A549 (cell line): Measurements from ENCODE around the gene SAPCD1. TPM values are rescaled to one million over a fixed set of nuclear protein-coding genes. Genes with fewer than 3 reads are reported as not detected.

Experiments used
- ATAC-seq, 2 experiments: fragments of 200-7000 bp in 1 of 2; fragments of >200 bp in 1 of 2; cut with Nextera tagmentation in 1 of 2; cut with Tn5 transposase in 1 of 2; 3 replicates each; pipeline versions ENCODE4 v1.8.0 to v1.9.1; 2018 to 2020; ENCODE audit warnings: mild to moderate bottlenecking in 1 of 2, moderate library complexity in 1 of 2
- CTCF ChIA-PET: fragments of 300-600 bp; sonication (Branson Sonifier 250); formaldehyde crosslinking; extraction: SDS; loops from one replicate; lab custom pipeline; 2021; ENCODE audit warnings: antibody characterized with exemption, inconsistent platforms; lab: Yijun Ruan, JAX
- POLR2A ChIA-PET: fragments of 350-600 bp; formaldehyde crosslinking; extraction: SDS; loops from one replicate; lab custom pipeline; 2021; ENCODE audit warnings: antibody characterized with exemption, inconsistent platforms; lab: Yijun Ruan, JAX
- DNase-seq, 2 experiments: peaks; one replicate each; pipeline versions ENCODE4 v3.0.0 to v3.0.0-alpha.2; 2011 to 2016; ENCODE audit warnings: low read depth in 1 of 2, low spot score in 1 of 2
- FAIRE-seq: peaks from 2 replicates; lab custom pipeline; 2011; peaks lifted over from hg19 to GRCh38; lab: Jason Lieb, UNC
- H3K27ac ChIP-seq, 2 experiments: fragments of >200 bp; sonication (Bioruptor Twin); formaldehyde crosslinking; 3 replicates each; pipeline ENCODE4 v1.5.1; 2016 to 2017
- H3K4me1 ChIP-seq: fragments of >200 bp; sonication (Bioruptor Twin); formaldehyde crosslinking; 3 replicates; pipeline ENCODE4 v1.6.1; 2016
- H3K4me2 ChIP-seq: fragments of >200 bp; sonication (Bioruptor Twin); formaldehyde crosslinking; 3 replicates; pipeline ENCODE4 v1.6.1; 2016
- H3K4me3 ChIP-seq: fragments of >200 bp; sonication (Bioruptor Twin); formaldehyde crosslinking; 3 replicates; pipeline ENCODE4 v1.5.1; 2016
- H3K9me3 ChIP-seq: fragments of >200 bp; sonication (Bioruptor Twin); formaldehyde crosslinking; 3 replicates; pipeline ENCODE4 v1.6.1; 2016
- BCL3 ChIP-seq: fragments of >200 bp; sonication (Bioruptor Twin); formaldehyde crosslinking; IDR thresholded peaks from 3 replicates; pipeline ENCODE4 v1.6.1; 2016
- CBX2 ChIP-seq: fragments of 200-600 bp; sonication (generic); IDR thresholded peaks from 2 replicates; pipeline ENCODE4 v1.6.1; 2016; ENCODE audit warnings: low read depth, mild to moderate bottlenecking, borderline replicate concordance
- CEBPB ChIP-seq, 2 experiments: fragments of >200 bp in 1 of 2; sonication (Bioruptor Twin) in 1 of 2; formaldehyde crosslinking in 1 of 2; IDR thresholded peaks; 2 replicates each; pipeline ENCODE4 v1.6.1; 2012 to 2016
- CHD2 ChIP-seq: fragments of 150-350 bp; IDR thresholded peaks from 2 replicates; pipeline ENCODE4 v1.6.1; 2014; ENCODE audit warnings: low read length; ENCODE audit not compliant: partially characterized antibody
- CHD4 ChIP-seq: fragments of 200-600 bp; sonication (generic); IDR thresholded peaks from 2 replicates; pipeline ENCODE4 v1.6.1; 2016; ENCODE audit warnings: antibody characterized with exemption, mild to moderate bottlenecking, borderline replicate concordance
- EP300 ChIP-seq, 2 experiments: fragments of >200 bp; sonication (Bioruptor Twin); formaldehyde crosslinking; IDR thresholded peaks; 2 replicates in 1 of 2; 3 replicates in 1 of 2; pipeline ENCODE4 v1.6.1; 2016 to 2017
- HDAC2 ChIP-seq: fragments of 200-600 bp; sonication (generic); IDR thresholded peaks from 2 replicates; pipeline ENCODE4 v1.6.1; 2016
- HMGXB4 ChIP-seq: fragments of 250-450 bp; sonication (Bioruptor Pico); IDR thresholded peaks from 2 replicates; pipeline ENCODE4 v1.5.0; 2021; ENCODE audit warnings: mild to moderate bottlenecking, moderate library complexity, borderline replicate concordance
- HOXB13 ChIP-seq: fragments of 250-450 bp; sonication (Bioruptor Pico); IDR thresholded peaks from 2 replicates; pipeline ENCODE4 v1.5.0; 2020; ENCODE audit warnings: low read depth, mild to moderate bottlenecking, moderate library complexity
- HOXB5 ChIP-seq: fragments of 250-450 bp; sonication (Bioruptor Pico); IDR thresholded peaks from 2 replicates; pipeline ENCODE4 v1.5.0; 2020; ENCODE audit warnings: mild to moderate bottlenecking, moderate library complexity
- JUN ChIP-seq, 2 experiments: fragments of >200 bp; sonication (Bioruptor Twin); formaldehyde crosslinking; IDR thresholded peaks; 2 replicates in 1 of 2; 3 replicates in 1 of 2; pipeline ENCODE4 v1.6.1; 2016 to 2017
- KDM5A ChIP-seq: fragments of 200-600 bp; sonication (generic); IDR thresholded peaks from 2 replicates; pipeline ENCODE4 v1.6.1; 2016; ENCODE audit warnings: antibody characterized with exemption, mild to moderate bottlenecking
- MAFK ChIP-seq: fragments of 450-650 bp; IDR thresholded peaks from 2 replicates; pipeline ENCODE4 v1.6.1; 2014; ENCODE audit not compliant: partially characterized antibody
- MYC ChIP-seq: IDR thresholded peaks from 2 replicates; pipeline ENCODE4 v1.6.1; 2012; ENCODE audit warnings: mild to moderate bottlenecking, inconsistent platforms, low read length, improper control_type of control experiment, borderline replicate concordance
- NFE2L2 ChIP-seq: fragments of 150-350 bp; conservative IDR thresholded peaks from 2 replicates; pipeline ENCODE4 v1.6.1; 2014; ENCODE audit warnings: low read length
- NPAS2 ChIP-seq: fragments of 250-450 bp; sonication (Bioruptor Pico); IDR thresholded peaks from 2 replicates; pipeline ENCODE4 v1.8.0; 2022; ENCODE audit warnings: mild to moderate bottlenecking, moderate library complexity, borderline replicate concordance
- PHF8 ChIP-seq: fragments of 200-600 bp; sonication (generic); IDR thresholded peaks from 2 replicates; pipeline ENCODE4 v1.6.1; 2016; ENCODE audit warnings: low read depth, mild to moderate bottlenecking, antibody characterized with exemption, moderate library complexity, borderline replicate concordance
- POLR2A ChIP-seq: IDR thresholded peaks from 2 replicates; pipeline ENCODE4 v1.6.1; 2012; ENCODE audit warnings: mild to moderate bottlenecking, low read length
- POLR2AphosphoS2 ChIP-seq: conservative IDR thresholded peaks from 2 replicates; pipeline ENCODE4 v1.6.1; 2012; ENCODE audit warnings: low read length, improper control_type of control experiment, inconsistent platforms
- RAD21 ChIP-seq, 2 experiments: fragments of >200 bp in 1 of 2; sonication (Bioruptor Twin) in 1 of 2; formaldehyde crosslinking in 1 of 2; IDR thresholded peaks in 1 of 2; conservative IDR thresholded peaks in 1 of 2; 2 replicates in 1 of 2; 3 replicates in 1 of 2; pipeline ENCODE4 v1.6.1; 2012 to 2018; ENCODE audit warnings: inconsistent platforms in 1 of 2
- RARB ChIP-seq: fragments of 250-450 bp; sonication (Bioruptor Pico); IDR thresholded peaks from 2 replicates; pipeline ENCODE4 v1.8.0; 2021; ENCODE audit warnings: mild to moderate bottlenecking, moderate library complexity
- RFX5 ChIP-seq: fragments of 450-650 bp; IDR thresholded peaks from 2 replicates; pipeline ENCODE4 v1.7.1; 2014; ENCODE audit warnings: antibody characterized with exemption, mild to moderate bottlenecking, moderate library complexity
- TFCP2L1 ChIP-seq: fragments of 250-450 bp; sonication (Bioruptor Pico); IDR thresholded peaks from 2 replicates; pipeline ENCODE4 v1.5.0; 2021; ENCODE audit warnings: mild to moderate bottlenecking
- ZFP36 ChIP-seq: fragments of 450-650 bp; IDR thresholded peaks from 2 replicates; pipeline ENCODE4 v1.6.1; 2014; ENCODE audit warnings: borderline replicate concordance; ENCODE audit not compliant: partially characterized antibody
- ZNF302 ChIP-seq: fragments of 250-450 bp; sonication (Bioruptor Pico); IDR thresholded peaks from 2 replicates; pipeline ENCODE4 v1.9.0; 2021; ENCODE audit warnings: inconsistent platforms, mild to moderate bottlenecking, moderate library complexity
- WGBS: methylation state at CpG from one replicate; pipeline ENCODE4 v1.1.6; 2017; ENCODE audit errors: missing lambda C conversion rate; 5-methylcytosine and 5-hydroxymethylcytosine counted together
- polyA plus RNA-seq, 4 experiments: library from polyadenylated mRNA; depleted of rRNA in 3 of 4; stranded (reverse); fragments of >200 nt; fragmentation: RNase III in 1 of 4; extraction: RNeasy Plus Mini Kit Qiagen cat#74134 plus additional on column Dnase treatment in 1 of 4; gene quantifications; 2 replicates in 3 of 4; 3 replicates in 1 of 4; pipeline ENCODE4 v1.2.3, GENCODE V29; 2011 to 2017
- TF ChIP-seq, protein P1 (sequence below): IDR thresholded peaks from 2 replicates; pipeline ENCODE4 v1.6.1; 2012; ENCODE audit warnings: low read depth, borderline replicate concordance
- TF ChIP-seq, protein P2 (sequence below): fragments of 150-350 bp; IDR thresholded peaks from 2 replicates; pipeline ENCODE4 v1.6.1; 2014; ENCODE audit warnings: low read depth, mild to moderate bottlenecking, low read length

Gene SAPCD1
- polyA plus RNA-seq, 2 of the 4 experiments (the other 2 are of a cell fraction) = 5.8 to 6.9 TPM

DNA sequence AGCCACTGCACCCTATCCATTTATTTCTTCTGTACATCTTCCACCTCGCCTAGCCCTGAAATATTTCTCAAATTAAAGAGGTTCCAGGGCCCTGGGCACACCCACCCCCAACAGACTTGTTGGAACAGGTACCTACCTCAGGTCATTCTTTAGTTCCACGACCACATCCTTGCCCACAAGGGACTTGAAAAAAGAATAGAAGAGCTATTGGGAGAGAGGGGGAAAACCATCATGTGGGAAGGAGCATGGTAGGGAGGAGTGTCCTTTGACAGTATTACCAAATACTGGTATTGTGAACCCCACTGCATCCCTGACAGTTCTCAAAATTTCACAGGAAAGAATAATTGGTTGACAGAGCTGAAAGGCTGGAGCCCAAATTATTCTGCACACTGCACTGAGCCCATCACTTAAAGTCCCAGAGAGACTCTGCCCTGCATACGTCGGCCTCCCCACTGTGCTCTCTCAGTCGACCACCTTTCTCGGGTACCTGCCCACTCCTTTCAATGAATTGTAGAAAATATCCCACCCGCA, 43.5 kb downstream of the SAPCD1 start:
- ATAC-seq = peak; percentile 49 to 50; a peak in 4 of 6 replicates
- Histone ChIP-seq H3K27ac (peak overlapping the region; percentile 84 to 92), H3K4me2 (peak overlapping the region; percentile 75), H3K4me1 (peaks cover 12% of the 10 kb centered on the region), H3K4me3 (peak overlapping the region; percentile 56), H3K9me3 (no peaks in the 10 kb centered on the region)
- WGBS = 17% methylated on average over 7 of the region's 7 CpGs
- FAIRE-seq = no peak
- POLR2A ChIA-PET = interaction anchor here (0.5 to 2.2 kb wide), 4 partner anchors 9 to 21 kb away, joined by 3 to 54 read pairs (median 18); partner anchors contain the start of genes HSPA1A, HSPA1B, HSPA1L and VARS1
- CTCF ChIA-PET = interaction anchor here (0.8 to 4.1 kb wide), 9 partner anchors 10 to 78 kb away, joined by 3 to 27 read pairs (median 5); partner anchors contain the start of genes DDAH2 and VARS1
- TF ChIP-seq JUN (IDR thresholded peaks at IDR 0.05) = no peak
- TF ChIP-seq MAFK = no peak
- TF ChIP-seq TFCP2L1 (CRISPR knock-in tag) = no peak
- no peak for TF ChIP-seq MYC
- no peak for TF ChIP-seq RFX5
- no peak for TF ChIP-seq PHF8
- no peak for TF ChIP-seq CHD2
- TF ChIP-seq RARB (CRISPR knock-in tag) = no peak
- no peak for TF ChIP-seq NFE2L2
- no peak for TF ChIP-seq CBX2
- TF ChIP-seq POLR2AphosphoS2 = no peak
- no peak for TF ChIP-seq EP300 (IDR thresholded peaks at IDR 0.05)
- TF ChIP-seq BCL3 = no peak
- TF ChIP-seq, protein P1, sequence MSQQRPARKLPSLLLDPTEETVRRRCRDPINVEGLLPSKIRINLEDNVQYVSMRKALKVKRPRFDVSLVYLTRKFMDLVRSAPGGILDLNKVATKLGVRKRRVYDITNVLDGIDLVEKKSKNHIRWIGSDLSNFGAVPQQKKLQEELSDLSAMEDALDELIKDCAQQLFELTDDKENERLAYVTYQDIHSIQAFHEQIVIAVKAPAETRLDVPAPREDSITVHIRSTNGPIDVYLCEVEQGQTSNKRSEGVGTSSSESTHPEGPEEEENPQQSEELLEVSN = no peak
- TF ChIP-seq HMGXB4 (CRISPR knock-in tag) = no peak
- TF ChIP-seq NPAS2 (CRISPR knock-in tag) = no peak
- DNase-seq = no peak

DNA sequence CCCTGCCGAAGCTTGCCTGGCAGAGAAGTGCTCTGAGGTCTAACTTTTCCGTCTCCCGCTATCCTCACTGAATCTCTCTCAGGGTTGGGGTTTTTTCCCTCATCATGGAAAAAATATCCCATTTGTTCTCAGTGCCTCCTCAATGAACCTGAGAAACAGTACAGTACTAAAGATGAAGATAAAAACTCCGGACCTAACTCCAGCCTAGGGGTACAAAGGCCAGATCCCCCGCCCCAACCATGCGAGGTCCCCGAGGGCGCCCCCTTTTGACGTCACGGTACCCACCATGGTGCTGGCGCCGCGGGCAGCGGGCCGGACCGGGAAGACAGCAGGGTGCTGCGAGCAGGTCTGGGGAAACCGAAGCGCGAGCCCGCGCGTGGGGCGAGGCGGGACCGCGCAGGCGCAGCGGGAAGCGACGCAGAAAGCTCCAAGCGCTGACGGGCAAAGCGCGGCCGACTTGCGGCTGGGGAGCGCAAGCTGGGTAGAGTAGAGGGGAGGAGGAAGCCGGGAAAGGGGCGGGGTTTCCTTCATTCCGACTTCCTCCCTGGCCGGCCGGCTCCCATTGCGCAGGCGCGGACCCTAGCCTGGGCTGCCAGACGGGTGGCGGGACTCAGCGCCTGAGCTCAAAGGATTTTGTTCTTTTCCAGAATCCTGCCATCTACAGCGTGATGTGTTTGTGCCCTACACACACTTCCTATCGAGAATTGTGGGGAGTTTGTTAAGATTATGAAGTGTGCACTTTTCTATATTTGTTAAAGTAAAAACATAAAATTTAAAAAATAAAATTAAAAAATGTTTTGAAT, 44.2 kb downstream of the SAPCD1 start, which contains the start of gene LSM2:
LSM2 (minus strand) TSS at position 497 of the 803 bp plus-strand sequence; CDS start at position 288, 209 bp downstream.
- H3K27ac ChIP-seq = peak within 1 kb of the TSS; percentile 84 to 92
- peaks cover 12% of the 10 kb centered on the region for H3K4me1 ChIP-seq
- no peaks in the 10 kb centered on the region for H3K9me3 ChIP-seq
- DNase-seq = peak; percentile 89 to 94
- ChIA-PET POLR2A (interaction anchor here (0.5 to 2.2 kb wide), 9 partner anchors 8 to 143 kb away, joined by 3 to 54 read pairs (median 5); partner anchors contain the start of genes HSPA1A, HSPA1B, HSPA1L and MPIG6B), CTCF (interaction anchor here (0.6 to 4.1 kb wide), 16 partner anchors 9 to 102 kb away, joined by 3 to 27 read pairs (median 3); partner anchors contain the start of genes DDAH2, HSPA1A, HSPA1L and VARS1)
- peak within 1 kb of the TSS; percentile 80 for H3K4me2 ChIP-seq
- ATAC-seq = peak; percentile 96 to 97
- peak within 1 kb of the TSS; percentile 56 for H3K4me3 ChIP-seq
- under 1% methylated on average over 27 of the region's 51 CpGs for WGBS
- FAIRE-seq = no peak
- TF ChIP-seq KDM5A (no peak), POLR2A (peak; percentile 40), PHF8 (peak; percentile 63; the same call in 1 of the 2 replicates), CEBPB (IDR thresholded peaks at IDR 0.05) (no peak), ZNF302 (CRISPR knock-in tag) (no peak), NPAS2 (CRISPR knock-in tag) (no peak), RFX5 (no peak), MYC (no peak), HDAC2 (no peak), HOXB5 (CRISPR knock-in tag) (no peak), RAD21 (conservative IDR thresholded peaks at IDR 0.05 in 1 of 2, IDR thresholded peaks at IDR 0.05 in 1 of 2) (no peak; a peak in 1 of 5 replicates), POLR2AphosphoS2 (no peak), JUN (IDR thresholded peaks at IDR 0.05) (peak in 1 of 2 experiments; percentile 58; a peak in 1 of 5 replicates), HOXB13 (CRISPR knock-in tag) (no peak), CHD4 (no peak), ZFP36 (no peak)
- TF ChIP-seq, protein P1 = peak; percentile 60; the same call in 1 of the 2 replicates
- TF ChIP-seq, protein P2, sequence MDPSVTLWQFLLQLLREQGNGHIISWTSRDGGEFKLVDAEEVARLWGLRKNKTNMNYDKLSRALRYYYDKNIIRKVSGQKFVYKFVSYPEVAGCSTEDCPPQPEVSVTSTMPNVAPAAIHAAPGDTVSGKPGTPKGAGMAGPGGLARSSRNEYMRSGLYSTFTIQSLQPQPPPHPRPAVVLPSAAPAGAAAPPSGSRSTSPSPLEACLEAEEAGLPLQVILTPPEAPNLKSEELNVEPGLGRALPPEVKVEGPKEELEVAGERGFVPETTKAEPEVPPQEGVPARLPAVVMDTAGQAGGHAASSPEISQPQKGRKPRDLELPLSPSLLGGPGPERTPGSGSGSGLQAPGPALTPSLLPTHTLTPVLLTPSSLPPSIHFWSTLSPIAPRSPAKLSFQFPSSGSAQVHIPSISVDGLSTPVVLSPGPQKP = no peak
